CD14-positive monocyte (primary cell): ENCODE measurements around the gene CCN5. TPM values are rescaled to one million over a fixed set of nuclear protein-coding genes. Genes with fewer than 3 reads are reported as not detected.
"Not testable (repeated sequence)": the region's sequence is repeated elsewhere in the genome, so short reads cannot be mapped to it uniquely, and the experiment has no call there.

Source experiments
- DNase-seq, 3 donors: peaks; one replicate each; pipeline ENCODE4 v3.0.0-alpha.2; 2011 to 2022
- H2AFZ ChIP-seq: 2 replicates; pipeline ENCODE4 v1.6.0; 2012; ENCODE audit warnings: mild to moderate bottlenecking, low read depth, low read length, inconsistent platforms; ENCODE audit not compliant: insufficient read depth, poor library complexity, severe bottlenecking
- H3K27ac ChIP-seq, 2 donors: 1 replicate in 1 of 2; 2 replicates in 1 of 2; pipeline ENCODE4 v1.5.1; 2012 to 2013; ENCODE audit warnings: low read length in 2 of 2, control low read depth in 1 of 2, inconsistent platforms in 1 of 2, low read depth in 1 of 2, mild to moderate bottlenecking in 1 of 2
- H3K27me3 ChIP-seq, 2 donors: one replicate each; pipeline versions ENCODE4 v1.6.0 to v1.6.1; 2011 to 2013; ENCODE audit warnings: low read length in 2 of 2; ENCODE audit not compliant: control insufficient read depth in 2 of 2, insufficient read depth in 2 of 2
- H3K36me3 ChIP-seq, 2 donors: replicated peaks in 1 of 2; 1 replicate in 1 of 2; 2 replicates in 1 of 2; pipeline versions ENCODE4 v1.5.1 to v1.6.1; 2012 to 2013; ENCODE audit warnings: low read length in 2 of 2, control low read depth in 1 of 2, inconsistent platforms in 1 of 2, mild to moderate bottlenecking in 1 of 2; ENCODE audit not compliant: insufficient read depth in 2 of 2, control insufficient read depth in 1 of 2
- H3K4me1 ChIP-seq, 2 donors: 1 replicate in 1 of 2; 2 replicates in 1 of 2; pipeline versions ENCODE4 v1.5.1 to v1.6.1; 2012 to 2013; ENCODE audit warnings: low read length in 2 of 2, control low read depth in 1 of 2, inconsistent platforms in 1 of 2, mild to moderate bottlenecking in 1 of 2, moderate library complexity in 1 of 2; ENCODE audit not compliant: insufficient read depth in 2 of 2, control insufficient read depth in 1 of 2
- H3K4me2 ChIP-seq: replicated peaks from 2 replicates; pipeline ENCODE3; 2012; ENCODE audit warnings: low read length, moderate library complexity, mild to moderate bottlenecking; ENCODE audit not compliant: poor library complexity, severe bottlenecking; ENCODE audit errors: extremely low read depth
- H3K4me3 ChIP-seq, 3 experiments: fragments of 200-600 bp in 1 of 3; sonication (generic) in 1 of 3; replicated peaks in 1 of 3; 1 replicate in 2 of 3; 2 replicates in 1 of 3; pipeline ENCODE4 v1.5.1; 2011 to 2013; ENCODE audit warnings: low read length in 3 of 3, mild to moderate bottlenecking in 3 of 3, control low read depth in 2 of 3, low read depth in 2 of 3, inconsistent platforms in 1 of 3, moderate library complexity in 1 of 3
- H3K79me2 ChIP-seq: 2 replicates; pipeline ENCODE4 v1.6.0; 2012; ENCODE audit warnings: mild to moderate bottlenecking, control low read depth, inconsistent platforms, low read length, moderate library complexity; ENCODE audit not compliant: insufficient read depth
- H3K9ac ChIP-seq: 2 replicates; pipeline ENCODE4 v1.6.0; 2017; ENCODE audit warnings: low read length, mild to moderate bottlenecking; ENCODE audit not compliant: insufficient read depth, poor library complexity, severe bottlenecking
- H3K9me3 ChIP-seq, 2 donors: replicated peaks in 1 of 2; 1 replicate in 1 of 2; 2 replicates in 1 of 2; pipeline versions ENCODE4 v1.5.1 to v1.6.1; 2012 to 2013; ENCODE audit warnings: low read length in 2 of 2, control low read depth in 1 of 2; ENCODE audit not compliant: control insufficient read depth in 1 of 2, insufficient read depth in 1 of 2
- H4K20me1 ChIP-seq: 2 replicates; pipeline ENCODE4 v1.6.0; 2012; ENCODE audit warnings: mild to moderate bottlenecking, low read length, control low read depth, moderate library complexity; ENCODE audit not compliant: insufficient read depth
- H3K27ac Mint-ChIP-seq, 7 donors: one replicate each; pipeline ENCODE4 v1.8.0; 2020; ENCODE audit warnings: mild to moderate bottlenecking in 7 of 7, mixed read lengths in 7 of 7, moderate library complexity in 6 of 7, inconsistent platforms in 2 of 7
- H3K27me3 Mint-ChIP-seq, 3 donors: one replicate each; pipeline ENCODE4 v1.8.0; 2021 to 2022; ENCODE audit warnings: low read depth in 3 of 3, mild to moderate bottlenecking in 3 of 3, mixed read lengths in 3 of 3, moderate library complexity in 3 of 3, inconsistent platforms in 1 of 3
- H3K36me3 Mint-ChIP-seq, 2 donors: one replicate each; pipeline ENCODE4 v1.8.0; 2020; ENCODE audit warnings: mixed read lengths in 2 of 2, inconsistent platforms in 1 of 2, mild to moderate bottlenecking in 1 of 2
- H3K4me1 Mint-ChIP-seq: one replicate; pipeline ENCODE4 v1.8.0; 2020; ENCODE audit warnings: mild to moderate bottlenecking, mixed read lengths
- H3K4me3 Mint-ChIP-seq, 2 donors: one replicate each; pipeline ENCODE4 v1.8.0; 2020; ENCODE audit warnings: mild to moderate bottlenecking in 2 of 2, mixed read lengths in 2 of 2, moderate library complexity in 1 of 2
- H3K9me3 Mint-ChIP-seq, 7 donors: one replicate each; pipeline ENCODE4 v1.8.0; 2020 to 2022; ENCODE audit warnings: mixed read lengths in 7 of 7, mild to moderate bottlenecking in 6 of 7, moderate library complexity in 6 of 7, inconsistent platforms in 2 of 7
- CTCF ChIP-seq: fragments of 200-600 bp; IDR thresholded peaks from one replicate; pipeline ENCODE4 v1.8.0; 2022; ENCODE audit warnings: antibody characterized with exemption, mild to moderate bottlenecking
- WGBS: methylation state at CpG from one replicate; pipeline ENCODE4 v1.1.5; 2013; ENCODE audit warnings: missing lambda C conversion rate; ENCODE audit not compliant: insufficient coverage; 5-methylcytosine and 5-hydroxymethylcytosine counted together
- intact Hi-C, 2 donors: fragments of 100-400 bp; cut with micrococcal nuclease; formaldehyde crosslinking; loops; one replicate each; pipeline versions ENCODE4 v1.15.0 to v1.15.1; 2023
- polyA plus RNA-seq, 3 donors: library from polyadenylated mRNA; depleted of rRNA in 1 of 3; unstranded in 2 of 3; stranded (reverse) in 1 of 3; fragments of 300-500 nt in 2 of 3; fragments of >200 nt in 1 of 3; fragmentation: Illumina TruSeq in 2 of 3; gene quantifications; 1 replicate in 2 of 3; 2 replicates in 1 of 3; pipeline ENCODE4 v1.2.3, GENCODE V29; 2012 to 2021

The CCN5 gene
- polyA plus RNA-seq, 3 donors, result not detected

- H3K4me3 Mint-ChIP-seq, result peak overlapping the region; percentile 13 to 79
- H3K27ac ChIP-seq, H3K9me3 Mint-ChIP-seq, H4K20me1 ChIP-seq, H3K4me2 ChIP-seq, H3K4me1 ChIP-seq, H3K36me3 Mint-ChIP-seq, H3K9me3 ChIP-seq, H3K79me2 ChIP-seq, H3K27me3 Mint-ChIP-seq, intact Hi-C loops, H3K27me3 ChIP-seq, H3K9ac ChIP-seq, H3K36me3 ChIP-seq, H3K4me3 ChIP-seq, H2AFZ ChIP-seq, H3K4me1 Mint-ChIP-seq: not testable (repeated sequence)
- DNase-seq, result peak in 2 of 3 donors; percentile 24 to 47
- 32% methylated on average over 3 of the region's 7 CpGs for WGBS
- peak overlapping the region in 1 of 7 donors; percentile 15 for H3K27ac Mint-ChIP-seq
These were observed 43.6 kb upstream of the CCN5 start for GRCh38 chr20:44671541-44671940.

- H3K4me3 Mint-ChIP-seq, H3K36me3 Mint-ChIP-seq, H3K9me3 ChIP-seq, H4K20me1 ChIP-seq, DNase-seq, H3K27ac ChIP-seq, H3K9me3 Mint-ChIP-seq, H2AFZ ChIP-seq, H3K9ac ChIP-seq, H3K27me3 Mint-ChIP-seq, H3K27me3 ChIP-seq, intact Hi-C loops, H3K36me3 ChIP-seq, H3K4me1 ChIP-seq, H3K4me3 ChIP-seq, H3K4me1 Mint-ChIP-seq, H3K4me2 ChIP-seq, H3K79me2 ChIP-seq: not testable (repeated sequence)
- 87% methylated on average over 18 of the region's 23 CpGs for WGBS
- H3K27ac Mint-ChIP-seq, result peak overlapping the region in 1 of 7 donors; percentile 52
These were observed 42.8 kb upstream of the CCN5 start for GRCh38 chr20:44672318-44672902.

- Histone ChIP-seq H3K79me2 (no peaks in the 10 kb centered on the region), H2AFZ (no peak overlapping the region), H3K27me3 (no peaks in the 10 kb centered on the region), H3K4me3 (no peak overlapping the region), H3K27ac (no peak overlapping the region), H4K20me1 (no peaks in the 10 kb centered on the region), H3K9me3 (no peaks in the 10 kb centered on the region), H3K9ac (no peak overlapping the region), H3K36me3 (no peaks in the 10 kb centered on the region), H3K4me2 (no peak overlapping the region), H3K4me1 (no peaks in the 10 kb centered on the region)
- Mint-ChIP-seq H3K9me3 (peaks cover 0 to 2% (median 0%) of the 10 kb centered on the region in 7 donors), H3K36me3 (no peaks in the 10 kb centered on the region), H3K4me1 (no peaks in the 10 kb centered on the region), H3K27ac (peak overlapping the region in 1 of 7 donors; percentile 52), H3K4me3 (no peak overlapping the region), H3K27me3 (peaks cover 0 to 5% (median 3%) of the 10 kb centered on the region in 3 donors)
- no CpG with 5 or more reads among the region's 2 CpGs for WGBS
- no peak for TF ChIP-seq CTCF
- no peak for DNase-seq
- intact Hi-C loops, result no loop called here
These were observed 36.9 kb upstream of the CCN5 start for GRCh38 chr20:44678242-44678641.
